22Rv1 (cell line): ENCODE data around the gene VRK3.

Experiments
- CTCF ChIP-seq: fragments of 450-650 bp; IDR thresholded peaks from 2 replicates; pipeline ENCODE4 v1.5.1; 2017; ENCODE audit warnings: mild to moderate bottlenecking
- ZFX ChIP-seq: fragments of 450-650 bp; IDR thresholded peaks from 2 replicates; pipeline ENCODE4 v1.6.1; 2017; ENCODE audit warnings: antibody characterized with exemption, borderline replicate concordance

DNA sequence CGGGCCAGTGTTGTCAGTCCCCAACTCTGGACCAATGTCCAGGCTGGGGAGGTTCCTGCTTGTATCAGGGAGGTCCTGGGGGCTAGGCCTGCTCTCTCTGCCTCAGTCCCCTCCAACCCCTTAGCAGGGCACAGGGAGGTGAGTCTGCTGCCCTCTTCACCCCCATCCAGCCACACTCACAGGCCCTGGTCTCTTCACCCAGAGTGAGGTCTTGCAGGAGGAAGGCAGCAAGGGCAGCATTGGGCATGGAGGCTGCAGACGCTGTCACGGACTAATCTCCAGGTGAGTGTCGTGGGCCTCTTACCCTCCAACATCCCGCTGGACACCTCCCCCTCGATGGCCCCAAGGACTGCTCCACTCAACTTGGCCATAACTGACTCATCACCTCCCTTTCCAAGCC, 52.3 kb downstream of the VRK3 start:
- TF ChIP-seq CTCF (no peak), ZFX (no peak)
